ENCODE measurements around the gene SLC25A45. TPM values are rescaled to one million over a fixed set of nuclear protein-coding genes. Genes with fewer than 3 reads are reported as not detected.

Gene SLC25A45
- total RNA-seq, 1 donor = 4.3 TPM

GRCh38 chr11:65400307-65401072, 18.0 kb upstream of the SLC25A45 start:
- TF ChIP-seq, protein P1, sequence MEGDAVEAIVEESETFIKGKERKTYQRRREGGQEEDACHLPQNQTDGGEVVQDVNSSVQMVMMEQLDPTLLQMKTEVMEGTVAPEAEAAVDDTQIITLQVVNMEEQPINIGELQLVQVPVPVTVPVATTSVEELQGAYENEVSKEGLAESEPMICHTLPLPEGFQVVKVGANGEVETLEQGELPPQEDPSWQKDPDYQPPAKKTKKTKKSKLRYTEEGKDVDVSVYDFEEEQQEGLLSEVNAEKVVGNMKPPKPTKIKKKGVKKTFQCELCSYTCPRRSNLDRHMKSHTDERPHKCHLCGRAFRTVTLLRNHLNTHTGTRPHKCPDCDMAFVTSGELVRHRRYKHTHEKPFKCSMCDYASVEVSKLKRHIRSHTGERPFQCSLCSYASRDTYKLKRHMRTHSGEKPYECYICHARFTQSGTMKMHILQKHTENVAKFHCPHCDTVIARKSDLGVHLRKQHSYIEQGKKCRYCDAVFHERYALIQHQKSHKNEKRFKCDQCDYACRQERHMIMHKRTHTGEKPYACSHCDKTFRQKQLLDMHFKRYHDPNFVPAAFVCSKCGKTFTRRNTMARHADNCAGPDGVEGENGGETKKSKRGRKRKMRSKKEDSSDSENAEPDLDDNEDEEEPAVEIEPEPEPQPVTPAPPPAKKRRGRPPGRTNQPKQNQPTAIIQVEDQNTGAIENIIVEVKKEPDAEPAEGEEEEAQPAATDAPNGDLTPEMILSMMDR (IDR thresholded peaks at IDR 0.05; ENCODE audit: extremely low read depth, low read depth, low read length) = no peak

DNA sequence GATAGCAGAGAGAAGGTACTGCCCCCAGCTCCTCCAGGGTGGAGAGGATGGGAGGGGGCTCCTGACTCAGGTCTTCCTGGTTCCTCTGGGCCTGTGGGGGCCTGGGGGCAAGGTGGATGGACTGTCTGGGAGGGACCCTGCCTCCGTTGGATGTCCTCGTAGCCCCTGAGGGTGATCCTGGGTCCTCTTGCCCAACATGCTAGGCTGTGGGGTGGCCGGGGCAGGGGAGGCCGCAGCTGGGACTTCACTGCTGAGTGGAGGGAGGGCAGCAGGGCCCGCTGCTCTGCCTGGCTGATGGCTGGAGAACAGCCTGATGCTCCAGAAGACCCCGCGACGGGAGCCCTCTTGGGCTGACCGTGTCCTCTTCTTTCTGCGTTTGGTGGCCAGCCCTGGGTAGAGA, 17.4 kb upstream of the SLC25A45 start:
- H3K36me3 ChIP-seq (ENCODE audit: insufficient read depth, low read length) = peaks cover 59% of the 10 kb centered on the region

More at GRCh38 chr11:65400307-65401072, 18.0 kb upstream of the SLC25A45 start:
- Histone ChIP-seq H3K36me3 (ENCODE audit: insufficient read depth, low read length) (peaks cover 65% of the 10 kb centered on the region), H3K4me3 (ENCODE audit: insufficient read depth, low read length) (no peak overlapping the region), H2AFZ (ENCODE audit: low read length) (no peak overlapping the region), H3K27me3 (ENCODE audit: insufficient read depth, low read length) (no peaks in the 10 kb centered on the region), H3K27ac (ENCODE audit: low read depth, low read length) (no peak overlapping the region), H3K4me1 (ENCODE audit: insufficient read depth, low read length) (no peaks in the 10 kb centered on the region), H4K20me1 (ENCODE audit: insufficient read depth, low read length) (peaks cover 3% of the 10 kb centered on the region), H3K79me2 (ENCODE audit: insufficient read depth, low read length) (peaks cover 7% of the 10 kb centered on the region), H3K9me3 (ENCODE audit: low read depth, low read length) (no peaks in the 10 kb centered on the region), H3K4me2 (ENCODE audit: insufficient read depth, low read length) (no peak overlapping the region)
- DNase-seq (ENCODE audit: insufficient read length, low spot score, missing footprints) = peak; percentile 67

GRCh38 chr11:65399249-65399648, 16.8 kb upstream of the SLC25A45 start:
- Histone ChIP-seq H3K4me2 (ENCODE audit: insufficient read depth, low read length) (no peak overlapping the region), H4K20me1 (ENCODE audit: insufficient read depth, low read length) (no peaks in the 10 kb centered on the region), H3K4me3 (ENCODE audit: insufficient read depth, low read length) (no peak overlapping the region), H2AFZ (ENCODE audit: low read length) (no peak overlapping the region), H3K27ac (ENCODE audit: low read depth, low read length) (no peak overlapping the region), H3K79me2 (ENCODE audit: insufficient read depth, low read length) (peaks cover 12% of the 10 kb centered on the region), H3K9me3 (ENCODE audit: low read depth, low read length) (no peaks in the 10 kb centered on the region), H3K4me1 (ENCODE audit: insufficient read depth, low read length) (no peaks in the 10 kb centered on the region), H3K27me3 (ENCODE audit: insufficient read depth, low read length) (no peaks in the 10 kb centered on the region), H3K36me3 (ENCODE audit: insufficient read depth, low read length) (peaks cover 60% of the 10 kb centered on the region)
- TF ChIP-seq, protein P1 (IDR thresholded peaks at IDR 0.05; ENCODE audit: extremely low read depth, low read depth, low read length) = no peak
- DNase-seq (ENCODE audit: insufficient read length, low spot score, missing footprints) = peak; percentile 64

More for the DNA sequence above, 17.4 kb upstream of the SLC25A45 start:
- Histone ChIP-seq H3K9me3 (ENCODE audit: low read depth, low read length) (no peaks in the 10 kb centered on the region), H2AFZ (ENCODE audit: low read length) (no peak overlapping the region), H3K79me2 (ENCODE audit: insufficient read depth, low read length) (peaks cover 7% of the 10 kb centered on the region), H3K4me1 (ENCODE audit: insufficient read depth, low read length) (no peaks in the 10 kb centered on the region), H3K27ac (ENCODE audit: low read depth, low read length) (no peak overlapping the region), H3K27me3 (ENCODE audit: insufficient read depth, low read length) (no peaks in the 10 kb centered on the region), H3K4me2 (ENCODE audit: insufficient read depth, low read length) (no peak overlapping the region), H4K20me1 (ENCODE audit: insufficient read depth, low read length) (peaks cover 3% of the 10 kb centered on the region), H3K4me3 (ENCODE audit: insufficient read depth, low read length) (no peak overlapping the region)
- TF ChIP-seq, protein P1 (IDR thresholded peaks at IDR 0.05; ENCODE audit: extremely low read depth, low read depth, low read length) = no peak
- DNase-seq (ENCODE audit: insufficient read length, low spot score, missing footprints) = no peak

GRCh38 chr11:65398362-65398910, 16.0 kb upstream of the SLC25A45 start:
- H4K20me1 ChIP-seq (ENCODE audit: insufficient read depth, low read length) = peaks cover under 1% of the 10 kb centered on the region
- no peak overlapping the region for H3K4me3 ChIP-seq (ENCODE audit: insufficient read depth, low read length)
- peak; percentile 68 for DNase-seq (ENCODE audit: insufficient read length, low spot score, missing footprints)
- TF ChIP-seq, protein P1 (IDR thresholded peaks at IDR 0.05; ENCODE audit: extremely low read depth, low read depth, low read length) = no peak
- H3K27ac ChIP-seq (ENCODE audit: low read depth, low read length) = no peak overlapping the region
- H3K79me2 ChIP-seq (ENCODE audit: insufficient read depth, low read length) = peaks cover 18% of the 10 kb centered on the region
- H3K9me3 ChIP-seq (ENCODE audit: low read depth, low read length) = no peaks in the 10 kb centered on the region
- H3K27me3 ChIP-seq (ENCODE audit: insufficient read depth, low read length) = no peaks in the 10 kb centered on the region
- no peaks in the 10 kb centered on the region for H3K4me1 ChIP-seq (ENCODE audit: insufficient read depth, low read length)
- H3K4me2 ChIP-seq (ENCODE audit: insufficient read depth, low read length) = no peak overlapping the region
- H3K36me3 ChIP-seq (ENCODE audit: insufficient read depth, low read length) = peaks cover 64% of the 10 kb centered on the region
- H2AFZ ChIP-seq (ENCODE audit: low read length) = no peak overlapping the region

Measured in osteoblast (primary cell).